SH-SY5Y (cell line): ENCODE measurements around the gene JAK2.
A peak's percentile ranks its signal among the peaks of the same experiment; 100 is the strongest.

ENCODE experiments used
- GATA2 ChIP-seq: IDR thresholded peaks from 2 replicates; pipeline ENCODE4 v1.6.1; 2011; ENCODE audit warnings: mild to moderate bottlenecking, low read depth, low read length
- GATA3 ChIP-seq: IDR thresholded peaks from 2 replicates; pipeline ENCODE4 v1.6.1; 2011; ENCODE audit warnings: low read depth, mild to moderate bottlenecking, low read length, moderate library complexity

Gene JAK2

DNA sequence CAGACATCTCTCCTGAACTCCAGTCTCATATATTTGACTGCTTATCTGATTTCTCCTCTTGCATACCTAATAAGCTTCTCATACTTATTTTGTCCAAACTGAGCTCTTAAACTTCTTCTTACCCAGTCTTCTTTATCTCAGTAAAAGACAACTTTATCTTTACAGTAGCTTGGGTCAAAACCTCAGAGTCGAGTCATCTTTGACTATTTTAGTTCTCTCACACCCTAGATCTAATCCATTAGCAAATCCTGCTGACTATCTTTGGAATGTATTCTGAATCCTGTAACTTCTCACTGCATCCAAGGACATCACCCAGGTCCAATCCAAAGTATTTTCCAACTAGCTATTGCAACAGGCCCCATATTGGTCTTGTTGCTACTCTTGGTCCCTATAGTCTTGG, 11.8 kb upstream of the JAK2 start:
- TF ChIP-seq GATA3 (no peak), GATA2 (no peak)

DNA sequence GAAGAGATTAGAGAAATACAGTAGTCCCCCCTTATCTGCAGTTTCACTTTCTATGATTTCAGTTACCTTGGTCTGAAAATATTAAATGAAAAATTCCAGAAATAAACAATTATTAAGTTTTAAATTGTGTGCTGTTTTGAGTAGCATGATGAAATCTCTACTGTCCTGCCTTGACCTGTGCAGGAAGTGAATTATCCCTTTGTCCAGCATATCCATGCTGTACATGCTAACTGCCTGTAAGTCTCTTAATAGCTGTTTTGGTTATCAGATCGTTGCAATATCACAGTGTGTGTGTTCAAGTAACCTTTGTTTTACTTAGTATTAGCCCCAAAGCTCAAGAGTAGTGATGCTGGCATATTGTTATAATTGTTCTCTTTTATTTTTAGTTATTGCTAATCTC, 11.2 kb upstream of the JAK2 start:
- TF ChIP-seq GATA3, result no peak
- 0 out of 2 replicates have a peak, but pooled peaks have one; percentile 8 for TF ChIP-seq GATA2

DNA sequence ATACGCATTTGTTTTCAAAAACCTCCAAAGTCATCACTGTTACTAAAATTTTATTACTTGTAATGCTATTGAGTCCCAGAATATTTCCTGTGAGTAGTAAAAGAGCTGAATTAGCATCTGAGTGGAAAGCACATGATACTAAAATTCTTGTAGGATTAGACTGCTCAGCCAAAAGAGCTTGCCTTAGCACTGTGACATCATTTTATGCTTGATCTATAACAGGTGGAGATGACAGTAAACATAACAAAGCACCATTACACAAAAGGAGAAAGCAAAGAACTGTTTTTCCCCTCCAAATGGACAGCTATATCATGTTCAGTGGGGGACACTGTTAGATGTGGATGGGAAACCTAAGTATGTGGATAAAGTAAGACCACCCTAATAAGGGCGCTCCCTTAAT, 5.8 kb upstream of the JAK2 start:
- no peak for TF ChIP-seq GATA2
- TF ChIP-seq GATA3, result no peak

DNA sequence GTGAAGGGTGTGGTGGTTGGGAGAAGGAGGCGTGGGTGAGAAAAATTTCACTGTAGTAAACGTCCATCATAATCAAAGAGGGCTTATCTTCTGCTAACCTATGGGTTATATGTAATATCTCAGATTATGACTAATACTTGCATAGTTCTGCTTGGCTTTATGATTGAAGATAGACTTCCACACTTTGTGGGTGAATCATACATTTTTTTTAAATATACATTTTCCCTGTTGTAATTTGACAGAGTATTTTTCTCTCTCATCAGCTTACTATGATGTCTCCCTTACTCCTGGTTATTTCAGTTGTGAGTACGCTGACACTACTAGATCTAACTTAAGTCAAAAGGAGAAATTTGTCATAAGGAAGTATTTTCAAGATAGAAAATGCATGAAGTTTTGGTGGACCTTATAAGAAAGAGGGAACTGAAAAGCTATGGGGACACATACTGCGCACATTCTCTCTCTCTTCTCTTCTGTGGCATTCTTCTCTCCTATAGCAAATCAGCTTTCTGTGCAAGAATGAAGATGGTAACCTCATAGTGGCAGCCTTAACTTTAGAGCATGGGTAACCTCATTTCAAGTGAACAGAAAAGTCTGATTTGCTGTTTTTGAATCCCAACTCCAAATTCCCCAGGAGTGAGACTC, 4.9 kb upstream of the JAK2 start:
- TF ChIP-seq GATA3, result no peak

DNA sequence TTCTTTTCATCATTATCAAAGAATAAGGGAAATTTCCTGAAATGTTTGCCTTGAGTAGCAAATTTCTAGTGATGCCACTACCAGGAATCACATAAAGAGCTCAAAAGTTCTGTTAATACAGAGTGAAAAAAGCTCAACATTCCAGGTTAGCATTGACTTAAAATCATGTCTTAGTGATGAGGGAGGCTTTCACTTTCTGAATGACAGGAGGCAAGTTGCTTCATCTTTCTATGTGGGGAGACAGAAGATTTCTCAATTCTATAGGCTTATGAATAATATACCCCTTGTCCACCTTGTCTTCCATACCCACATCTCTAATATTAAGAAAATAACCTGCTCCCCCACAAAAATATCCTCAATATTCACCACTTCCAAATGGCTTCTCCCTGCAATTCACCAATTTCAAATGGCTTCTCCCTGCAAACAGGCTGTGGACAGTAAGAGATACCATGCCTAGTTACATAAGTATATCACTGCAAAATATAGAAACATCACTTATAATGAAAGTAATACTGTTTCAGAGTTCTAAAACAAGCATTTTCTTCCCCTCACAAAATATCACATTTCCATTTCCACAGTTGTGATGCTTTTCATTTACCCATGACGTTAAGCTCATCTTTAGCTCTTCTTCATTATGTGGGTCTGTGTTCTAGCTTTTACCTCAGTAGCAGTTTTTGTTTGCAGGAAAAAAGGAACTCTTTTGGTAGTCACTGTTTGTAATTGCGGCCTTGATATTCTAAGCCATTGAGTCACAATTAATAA, 2.2 kb upstream of the JAK2 start:
- TF ChIP-seq GATA3 (no peak), GATA2 (no peak)

DNA sequence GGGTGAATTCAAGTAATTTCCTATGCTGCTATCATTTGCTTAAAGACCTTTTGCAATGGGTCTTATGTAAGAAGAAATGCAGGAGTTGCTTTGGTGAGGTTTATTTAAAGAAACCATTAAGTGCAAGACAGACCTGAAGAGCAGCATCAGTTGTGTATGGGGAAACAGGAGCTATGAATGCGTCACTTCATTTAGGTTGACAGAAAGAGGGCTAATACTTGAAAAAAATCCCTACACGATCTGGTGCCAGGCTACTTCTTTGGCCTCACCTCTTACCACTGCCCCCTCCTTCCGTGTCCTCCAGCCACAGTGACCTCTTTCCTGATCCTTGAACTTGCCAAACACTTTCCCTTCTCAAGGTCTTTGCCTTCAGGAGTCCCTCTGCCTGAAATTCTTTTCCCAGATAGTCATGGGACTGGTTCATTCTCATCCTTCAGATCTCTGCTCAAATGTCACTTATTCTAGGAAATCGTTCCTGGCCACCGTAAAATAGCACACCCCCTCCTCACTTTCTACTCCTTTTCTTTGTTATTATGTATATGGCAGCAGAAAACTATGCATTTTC, 1.4 kb upstream of the JAK2 start:
- no peak for TF ChIP-seq GATA3
- no peak for TF ChIP-seq GATA2

DNA sequence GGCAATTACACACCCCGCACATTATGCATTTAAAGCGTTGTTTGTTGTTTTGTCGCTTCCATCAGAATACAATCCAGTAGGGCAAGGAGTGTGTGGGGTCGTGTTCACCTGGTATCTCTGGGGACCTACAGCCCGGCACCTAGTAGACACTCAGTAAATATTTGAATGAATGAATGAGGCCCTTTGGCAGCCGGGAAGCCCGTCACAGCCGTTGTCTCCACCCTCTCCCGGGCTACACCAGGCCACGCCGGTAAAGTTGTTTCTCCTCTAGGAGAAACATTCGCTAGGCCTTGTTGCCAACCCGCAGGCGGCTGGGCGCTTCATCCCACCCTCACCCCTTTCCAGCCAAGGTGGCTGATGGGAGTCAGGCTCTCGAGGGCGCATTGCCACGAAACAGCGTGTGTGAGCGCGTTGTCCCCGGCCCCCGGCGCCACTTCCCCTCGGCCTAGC, 876 bp upstream of the JAK2 start:
- TF ChIP-seq GATA2 (no peak), GATA3 (no peak)

DNA sequence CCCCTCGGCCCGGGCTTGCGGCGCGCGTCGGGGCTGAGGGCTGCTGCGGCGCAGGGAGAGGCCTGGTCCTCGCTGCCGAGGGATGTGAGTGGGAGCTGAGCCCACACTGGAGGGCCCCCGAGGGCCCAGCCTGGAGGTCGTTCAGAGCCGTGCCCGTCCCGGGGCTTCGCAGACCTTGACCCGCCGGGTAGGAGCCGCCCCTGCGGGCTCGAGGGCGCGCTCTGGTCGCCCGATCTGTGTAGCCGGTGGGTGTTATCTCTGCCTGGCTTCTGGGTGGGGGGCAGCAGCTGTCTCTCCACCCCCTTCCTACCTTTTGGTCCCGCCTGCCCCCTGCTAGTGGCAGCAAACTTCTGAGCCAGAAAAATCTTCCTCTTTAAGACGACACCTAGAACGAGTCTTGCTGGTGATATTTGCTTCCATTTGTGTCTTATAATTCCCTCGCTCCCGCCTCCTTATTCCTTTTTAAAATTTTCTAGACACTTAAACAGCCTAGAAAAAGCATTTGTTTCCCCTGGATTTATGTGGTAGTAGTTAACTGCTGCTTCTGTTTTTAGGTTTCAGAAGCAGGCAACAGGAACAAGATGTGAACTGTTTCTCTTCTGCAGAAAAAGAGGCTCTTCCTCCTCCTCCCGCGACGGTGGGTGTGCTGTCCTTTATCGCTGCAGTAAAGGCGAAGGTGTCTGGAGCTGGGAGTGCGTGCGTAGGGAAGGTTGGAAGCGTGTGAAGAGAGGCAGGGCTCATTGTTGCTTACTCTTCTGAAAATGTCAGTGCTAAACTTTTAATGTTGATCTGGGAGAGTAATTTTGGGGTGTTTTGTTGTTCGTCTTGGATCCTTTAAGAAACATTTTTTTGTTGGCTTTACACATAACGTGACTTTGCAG, 554 bp downstream of the JAK2 start:
- TF ChIP-seq GATA3 (no peak), GATA2 (no peak)

DNA sequence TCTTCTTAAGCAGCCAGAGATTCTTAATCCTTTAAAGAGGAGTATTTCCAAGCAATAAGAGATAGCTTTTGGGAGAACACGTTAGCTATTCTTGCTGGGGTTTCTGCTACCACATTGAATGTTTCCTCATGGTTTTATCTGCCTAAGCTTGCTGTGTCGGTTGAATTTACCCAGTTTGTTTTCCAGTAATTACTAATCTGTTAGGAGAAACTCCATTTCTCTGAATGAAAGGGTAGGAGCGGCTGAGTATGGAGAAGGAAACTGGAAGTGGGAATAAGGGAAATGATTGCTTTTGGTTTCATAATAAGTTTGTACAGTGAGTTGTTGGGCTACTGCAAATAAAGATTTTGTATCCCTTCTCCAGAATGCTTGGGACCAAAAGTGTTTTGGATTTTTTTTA, 1.2 kb downstream of the JAK2 start:
- TF ChIP-seq GATA3 (no peak), GATA2 (no peak)

DNA sequence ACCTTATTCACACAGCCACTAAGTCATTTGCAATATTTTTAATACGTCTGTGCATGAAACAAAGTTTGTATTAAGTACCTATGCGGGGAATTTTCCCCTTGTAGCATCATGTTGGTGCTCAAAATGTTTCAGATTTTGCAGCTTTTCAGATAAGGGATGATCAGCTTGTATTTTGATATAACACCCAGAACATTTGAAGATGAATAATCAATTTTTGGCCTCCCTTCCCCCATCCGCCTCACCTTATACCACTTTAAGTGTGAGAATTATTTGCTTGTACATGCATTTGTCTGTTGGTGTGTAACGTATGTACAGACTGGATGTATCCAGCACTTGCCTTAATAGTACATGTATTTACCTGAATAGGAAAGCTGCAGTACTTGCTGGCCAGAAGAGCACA, 1.7 kb downstream of the JAK2 start:
- TF ChIP-seq GATA3, result no peak

DNA sequence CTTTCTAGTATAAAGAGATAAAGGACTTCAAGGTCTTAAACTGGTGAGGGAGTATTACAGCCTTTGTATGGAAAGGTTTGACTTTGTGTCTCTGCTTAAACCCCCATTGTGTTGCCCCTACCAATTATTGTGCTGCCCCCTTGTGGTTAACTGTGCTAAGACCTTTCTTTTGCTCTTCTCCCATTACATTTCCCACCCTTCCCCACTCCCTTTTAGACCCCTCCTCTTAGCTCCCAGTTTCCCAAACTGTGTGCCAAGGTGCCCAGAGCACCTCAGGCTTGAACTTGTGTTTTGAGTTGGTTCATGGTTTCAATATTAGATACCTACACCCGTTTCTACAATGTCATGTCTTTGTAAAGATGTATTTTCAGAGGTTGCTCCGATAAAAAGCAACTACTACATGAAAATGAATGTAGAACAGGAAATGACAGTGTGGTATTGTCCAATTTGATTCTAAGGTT, 2.9 kb downstream of the JAK2 start:
- TF ChIP-seq GATA2, result no peak
- no peak for TF ChIP-seq GATA3

DNA sequence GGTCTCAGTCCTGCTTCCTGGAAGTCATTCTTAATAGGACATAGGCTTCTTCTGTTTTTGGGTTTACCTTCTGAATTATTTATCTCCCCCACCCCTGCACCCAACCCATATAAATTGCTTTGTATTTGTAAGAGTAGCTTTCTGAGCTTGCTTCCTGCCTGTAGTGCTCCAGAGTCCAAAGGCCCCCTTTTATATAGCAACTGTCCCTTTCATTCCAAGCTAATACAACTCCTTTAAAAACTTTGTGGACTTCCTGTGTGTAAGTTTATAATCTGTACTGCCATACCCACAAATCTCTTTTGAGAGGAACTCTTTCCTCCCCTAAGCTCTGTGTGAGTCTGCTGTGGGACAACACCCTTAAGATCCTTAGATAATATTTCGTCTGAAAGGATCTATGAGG, 7.8 kb downstream of the JAK2 start:
- TF ChIP-seq GATA2, result no peak
- no peak for TF ChIP-seq GATA3

DNA sequence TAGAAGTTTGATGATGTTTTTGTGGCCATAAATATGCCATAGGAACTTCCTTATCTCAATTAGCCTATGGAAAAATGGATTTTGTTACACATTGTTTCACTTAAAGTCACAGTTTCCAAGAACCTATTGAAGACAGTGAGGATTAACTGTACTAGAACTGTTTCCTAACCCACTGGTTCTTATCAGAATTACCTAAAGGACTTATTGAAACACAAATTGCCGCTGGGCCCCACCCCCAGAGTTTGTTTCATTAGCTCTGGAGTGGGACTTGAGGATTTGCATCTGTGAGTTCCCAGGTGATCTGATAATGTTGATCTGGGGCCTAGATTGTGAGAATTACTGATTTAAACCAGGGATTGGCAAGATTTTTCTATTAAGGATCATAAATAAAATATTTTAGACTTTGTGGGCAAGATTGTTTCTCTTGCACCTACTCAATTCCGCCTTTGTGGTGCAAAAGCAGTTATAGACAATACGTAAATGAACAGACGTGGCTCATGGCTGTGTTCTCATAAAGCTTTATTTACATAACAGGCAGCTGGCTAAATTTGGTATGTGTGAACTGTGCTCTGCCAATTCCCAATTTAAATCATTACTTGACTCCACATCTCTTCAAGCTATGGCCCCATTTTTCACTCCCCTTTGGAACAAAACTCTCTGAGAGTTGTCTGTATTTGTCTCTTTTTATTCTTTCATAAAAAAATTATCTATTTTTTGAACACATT, 9.3 kb downstream of the JAK2 start:
- TF ChIP-seq GATA3 (no peak), GATA2 (no peak)

DNA sequence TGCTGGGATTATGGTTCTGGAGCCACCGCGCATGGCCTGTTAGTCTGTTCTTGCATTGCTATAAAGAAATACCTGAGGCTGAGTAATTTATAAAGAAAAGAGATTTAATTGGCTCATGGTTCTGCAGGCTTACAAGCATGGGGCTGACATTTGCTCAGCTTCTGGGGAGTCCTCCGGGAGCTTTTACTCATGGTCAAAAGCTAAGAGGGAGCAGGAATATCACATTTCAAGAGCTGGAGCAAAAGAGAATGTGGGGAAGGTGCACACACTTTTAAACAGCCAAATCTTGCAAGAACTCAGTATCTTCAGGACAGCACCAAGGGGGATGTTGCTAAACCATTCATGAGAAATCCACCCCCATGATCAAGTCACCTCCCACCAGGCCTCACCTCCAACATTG, 12.1 kb downstream of the JAK2 start:
- TF ChIP-seq GATA2, result no peak
- TF ChIP-seq GATA3, result no peak

DNA sequence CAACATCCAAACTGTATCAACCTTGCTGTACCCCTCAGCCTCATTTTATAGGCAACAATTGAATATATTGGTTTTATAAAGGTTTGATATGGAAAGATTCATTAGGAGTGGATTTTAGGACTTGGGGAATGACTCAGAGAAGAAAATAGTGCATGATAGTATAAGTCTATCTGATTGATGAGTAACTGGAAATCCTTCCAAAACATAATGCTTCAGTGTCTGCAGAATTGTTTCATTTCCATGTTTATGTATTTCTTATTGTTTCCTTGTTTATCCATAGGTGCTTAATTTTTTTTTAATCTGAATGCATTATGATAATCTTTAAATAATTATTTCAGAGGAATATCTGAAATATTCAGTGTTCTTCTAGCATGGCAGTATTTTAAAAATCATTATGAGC, 12.6 kb downstream of the JAK2 start:
- TF ChIP-seq GATA2, result no peak
- TF ChIP-seq GATA3, result no peak
